Fibroblast of pulmonary artery (primary cell): ENCODE results near the gene COBLL1.

ENCODE experiments used
- DNase-seq: peaks from one replicate; pipeline ENCODE4 v3.0.0-alpha.2; 2010; ENCODE audit warnings: low read depth
- H3K4me3 ChIP-seq: replicated peaks from 2 replicates; pipeline ENCODE4 v1.5.1; 2011; ENCODE audit warnings: low read depth, mild to moderate bottlenecking, control low read depth, low read length, moderate library complexity
- CTCF ChIP-seq: IDR thresholded peaks from 2 replicates; pipeline ENCODE4 v1.5.1; 2011; ENCODE audit warnings: mild to moderate bottlenecking, control low read depth, low read length, inconsistent platforms; ENCODE audit errors: missing control alignments

COBLL1 gene

GRCh38 chr2:164770421-164770916 lies 71.2 kb downstream of the COBLL1 start:
- no peak for TF ChIP-seq CTCF
- no peak overlapping the region for H3K4me3 ChIP-seq
- no peak for DNase-seq

- DNase-seq, result no peak
- no peak for TF ChIP-seq CTCF
- H3K4me3 ChIP-seq, result no peak overlapping the region
These were observed 74.7 kb downstream of the COBLL1 start for GRCh38 chr2:164766954-164767320.

GRCh38 chr2:164766216-164766953 lies 75.2 kb downstream of the COBLL1 start:
- TF ChIP-seq CTCF, result no peak
- H3K4me3 ChIP-seq, result no peak overlapping the region
- DNase-seq, result no peak

GRCh38 chr2:164764996-164765395 lies 76.6 kb downstream of the COBLL1 start:
- no peak for TF ChIP-seq CTCF
- no peak for DNase-seq
- no peak overlapping the region for H3K4me3 ChIP-seq

- H3K4me3 ChIP-seq, result no peak overlapping the region
- no peak for TF ChIP-seq CTCF
- DNase-seq, result no peak
These were observed 77.1 kb downstream of the COBLL1 start for GRCh38 chr2:164764474-164764873.

- TF ChIP-seq CTCF, result no peak
- no peak for DNase-seq
- H3K4me3 ChIP-seq, result no peak overlapping the region
These were observed 78.2 kb downstream of the COBLL1 start for GRCh38 chr2:164763431-164763830.
